NCI-H82 treated with DMSO at 0.1 percent for 48 hours (cell line): ENCODE data around the gene OTUD5.

Source experiments
- DNase-seq: peaks from one replicate; lab custom pipeline; 2025; ENCODE audit not compliant: unreplicated experiment; lab: John Stamatoyannopoulos, UW

OTUD5 gene

GRCh38 chrX:48972220-48973164 is 15.1 kb upstream of the OTUD5 start:
- peak; percentile 25 for DNase-seq

- no peak for DNase-seq
Observed at GRCh38 chrX:48971249-48972219, 14.1 kb upstream of the OTUD5 start, which contains the start of gene KCND1. KCND1 (minus strand) TSS chrX:48971844; CDS start chrX:48970271, 1,573 bp downstream.

GRCh38 chrX:48969471-48969870 is 12.1 kb upstream of the OTUD5 start:
- DNase-seq = no peak

- no peak for DNase-seq
Observed at GRCh38 chrX:48968377-48968776, 11.0 kb upstream of the OTUD5 start.

GRCh38 chrX:48966796-48967579 is 9.6 kb upstream of the OTUD5 start:
- DNase-seq = no peak

- no peak for DNase-seq
Observed at GRCh38 chrX:48965959-48966358, 8.6 kb upstream of the OTUD5 start.

- peak; percentile 3 for DNase-seq
Observed at GRCh38 chrX:48961585-48962091, 4.2 kb upstream of the OTUD5 start.

GRCh38 chrX:48960291-48960690 is 2.9 kb upstream of the OTUD5 start:
- no peak for DNase-seq

GRCh38 chrX:48958635-48959094 is 1.3 kb upstream of the OTUD5 start:
- DNase-seq = peak; percentile 6

- peak; percentile 95 for DNase-seq
Observed at GRCh38 chrX:48957827-48958634, 624 bp upstream of the OTUD5 start.

GRCh38 chrX:48956728-48957414 is 536 bp downstream of the OTUD5 start:
- no peak for DNase-seq

GRCh38 chrX:48948589-48948988 is 8.8 kb downstream of the OTUD5 start:
- DNase-seq = no peak

GRCh38 chrX:48945517-48946348 is 11.7 kb downstream of the OTUD5 start:
- DNase-seq = peak; percentile 48

GRCh38 chrX:48942895-48943294 is 14.5 kb downstream of the OTUD5 start:
- no peak for DNase-seq

GRCh38 chrX:48940404-48940955 is 16.9 kb downstream of the OTUD5 start:
- DNase-seq = no peak

GRCh38 chrX:48939524-48940228 is 17.7 kb downstream of the OTUD5 start:
- DNase-seq = no peak
